HepG2 (cell line): ENCODE data around the gene SLC25A11. TPM values are rescaled to one million over a fixed set of nuclear protein-coding genes. Genes with fewer than 3 reads are reported as not detected.

Source experiments
- ATAC-seq: fragments of 200-7000 bp; cut with Tn5 transposase; 3 replicates; pipeline ENCODE4 v1.9.1; 2020; ENCODE audit warnings: mild to moderate bottlenecking, moderate library complexity
- BruUV-seq: library from RNA; stranded (reverse); fragments of 400-500 nt; replicated peaks from 2 replicates; lab custom pipeline; 2021; lab: Mats Ljungman, UMichigan
- CTCF ChIA-PET: fragments of 300-600 bp; formaldehyde crosslinking; extraction: SDS; loops from one replicate; lab custom pipeline; 2021; ENCODE audit warnings: low total read pairs, inconsistent platforms, low intra/inter-chr PET ratio; lab: Yijun Ruan, JAX
- POLR2A ChIA-PET: fragments of 350-600 bp; sonication (Branson Sonifier 250); formaldehyde crosslinking; loops from one replicate; lab custom pipeline; 2020; ENCODE audit warnings: antibody characterized with exemption, inconsistent platforms; lab: Yijun Ruan, JAX
- DNase-seq: peaks from one replicate; pipeline ENCODE4 v3.0.0-alpha.2; 2015; ENCODE audit warnings: low spot score
- FAIRE-seq: peaks from 3 replicates; lab custom pipeline; 2011; peaks lifted over from hg19 to GRCh38; lab: Jason Lieb, UNC
- H2AFZ ChIP-seq: one replicate; pipeline ENCODE4 v1.6.1; 2011; ENCODE audit warnings: low read length, inconsistent platforms
- H3K27ac ChIP-seq: fragments of 300-600 bp; 3 replicates; pipeline ENCODE4 v1.8.0; 2011; ENCODE audit warnings: mixed run types, mild to moderate bottlenecking, mixed read lengths, low read length, inconsistent platforms; ENCODE audit not compliant: insufficient read depth; ENCODE audit errors: extremely low read length
- H3K27me3 ChIP-seq, 2 experiments: fragments of 200-600 bp in 1 of 2; 2 replicates in 1 of 2; 3 replicates in 1 of 2; pipeline versions ENCODE4 v1.6.0 to v1.8.0; 2011; ENCODE audit warnings: low read length in 2 of 2, mild to moderate bottlenecking in 2 of 2, moderate library complexity in 2 of 2, inconsistent platforms in 1 of 2; ENCODE audit not compliant: insufficient read depth in 2 of 2, control insufficient read depth in 1 of 2
- H3K36me3 ChIP-seq, 2 experiments: fragments of 200-600 bp in 1 of 2; replicated peaks in 1 of 2; 2 replicates in 1 of 2; 3 replicates in 1 of 2; pipeline versions ENCODE4 v1.5.1 to v1.8.0; 2011; ENCODE audit warnings: low read length in 2 of 2, inconsistent platforms in 1 of 2; ENCODE audit not compliant: insufficient read depth in 2 of 2, control insufficient read depth in 1 of 2
- H3K4me1 ChIP-seq: 2 replicates; pipeline ENCODE4 v1.5.1; 2012; ENCODE audit warnings: low read length, inconsistent platforms; ENCODE audit not compliant: insufficient read depth
- H3K4me2 ChIP-seq: 2 replicates; pipeline ENCODE4 v1.6.0; 2011; ENCODE audit warnings: low read depth, low read length, inconsistent platforms
- H3K4me3 ChIP-seq, 3 experiments: fragments of 200-600 bp in 1 of 3; sonication (generic), shearing (Covaris generic) in 1 of 3; replicated peaks in 1 of 3; 2 replicates each; pipeline ENCODE4 v1.5.1; 2011 to 2016; ENCODE audit warnings: low read length in 3 of 3, inconsistent platforms in 2 of 3, low read depth in 2 of 3, mild to moderate bottlenecking in 2 of 3, control low read depth in 1 of 3, mixed read lengths in 1 of 3; ENCODE audit not compliant: insufficient read depth in 1 of 3
- H3K79me2 ChIP-seq: one replicate; pipeline ENCODE4 v1.6.1; 2011; ENCODE audit warnings: low read length, inconsistent platforms; ENCODE audit not compliant: insufficient read depth
- H3K9ac ChIP-seq: 2 replicates; pipeline ENCODE4 v1.6.0; 2011; ENCODE audit warnings: mild to moderate bottlenecking, low read depth, low read length, inconsistent platforms; ENCODE audit not compliant: insufficient read depth
- H3K9me3 ChIP-seq: 2 replicates; pipeline ENCODE4 v1.5.1; 2012; ENCODE audit warnings: mild to moderate bottlenecking, low read length
- H4K20me1 ChIP-seq: 2 replicates; pipeline ENCODE4 v1.6.0; 2011; ENCODE audit warnings: inconsistent platforms, mild to moderate bottlenecking, low read length, moderate library complexity; ENCODE audit not compliant: insufficient read depth
- BCL6 ChIP-seq: IDR thresholded peaks from 2 replicates; pipeline ENCODE4 v1.6.1; 2016; ENCODE audit warnings: missing genetic modification reagents, missing compliant biosample characterization
- CEBPB ChIP-seq: IDR thresholded peaks from 2 replicates; pipeline ENCODE4 v1.6.1; 2011; ENCODE audit warnings: low read depth, low read length, improper control_type of control experiment, borderline replicate concordance
- FIP1L1 ChIP-seq: fragments of 200-400 bp; formaldehyde crosslinking; IDR thresholded peaks from 2 replicates; pipeline ENCODE4 v1.6.1; 2018; ENCODE audit warnings: low read depth, mild to moderate bottlenecking, low read length, moderate library complexity, borderline replicate concordance; ENCODE audit not compliant: insufficient read depth
- ISL2 ChIP-seq: sonication (generic); formaldehyde crosslinking; IDR thresholded peaks from 2 replicates; pipeline ENCODE4 v1.5.0; 2020; ENCODE audit warnings: missing genetic modification reagents
- JUND ChIP-seq: sonication (generic); formaldehyde crosslinking; IDR thresholded peaks from 2 replicates; pipeline ENCODE4 v1.8.0; 2022; ENCODE audit warnings: mild to moderate bottlenecking, missing genetic modification reagents
- KDM3A ChIP-seq: IDR thresholded peaks from 2 replicates; pipeline ENCODE4 v1.6.1; 2018; ENCODE audit warnings: low read depth, missing compliant biosample characterization
- PLRG1 ChIP-seq: fragments of 450-650 bp; conservative IDR thresholded peaks from 2 replicates; pipeline ENCODE4 v1.6.1; 2016
- RFXAP ChIP-seq: sonication (generic); formaldehyde crosslinking; IDR thresholded peaks from 2 replicates; pipeline ENCODE4 v1.4.0; 2020; ENCODE audit warnings: missing genetic modification reagents, borderline replicate concordance
- SAP130 ChIP-seq: IDR thresholded peaks from 2 replicates; pipeline ENCODE4 v1.6.1; 2016; ENCODE audit warnings: low read depth
- SMAD9 ChIP-seq: sonication (generic); formaldehyde crosslinking; IDR thresholded peaks from 2 replicates; pipeline ENCODE4 v1.5.1; 2020; ENCODE audit warnings: mild to moderate bottlenecking, missing genetic modification reagents
- TBX2 ChIP-seq: sonication (generic); formaldehyde crosslinking; IDR thresholded peaks from 2 replicates; pipeline ENCODE4 v1.5.0; 2020; ENCODE audit warnings: missing genetic modification reagents, mild to moderate bottlenecking, borderline replicate concordance
- ZFP82 ChIP-seq: sonication (generic); formaldehyde crosslinking; IDR thresholded peaks from 2 replicates; pipeline ENCODE4 v1.5.1; 2020; ENCODE audit warnings: mild to moderate bottlenecking, missing genetic modification reagents, borderline replicate concordance
- ZNF337 ChIP-seq: sonication (generic); formaldehyde crosslinking; IDR thresholded peaks from 2 replicates; pipeline ENCODE4 v1.5.1; 2020; ENCODE audit warnings: missing genetic modification reagents, low read depth, mild to moderate bottlenecking, borderline replicate concordance
- ZNF576 ChIP-seq: sonication (generic); formaldehyde crosslinking; IDR thresholded peaks from 2 replicates; pipeline ENCODE4 v1.4.0; 2020; ENCODE audit warnings: mild to moderate bottlenecking, missing genetic modification reagents
- ZNF709 ChIP-seq: sonication (generic); formaldehyde crosslinking; IDR thresholded peaks from 2 replicates; pipeline ENCODE4 v1.5.0; 2020; ENCODE audit warnings: mild to moderate bottlenecking, missing genetic modification reagents
- ZNF740 ChIP-seq: sonication (generic); formaldehyde crosslinking; IDR thresholded peaks from 2 replicates; pipeline ENCODE4 v1.4.0; 2020; ENCODE audit warnings: missing genetic modification reagents
- WGBS: methylation state at CpG from one replicate; pipeline ENCODE4 v1.1.6; 2017; ENCODE audit warnings: low lambda C conversion rate; 5-methylcytosine and 5-hydroxymethylcytosine counted together
- in situ Hi-C: cut with HindIII; loops from 2 replicates; pipeline ENCODE4 v1.10.0; 2017; ENCODE audit warnings: low pct_unique_long_range_greater_than_20kb; ENCODE audit not compliant: extremely low pct_ligation_motif_present
- intact Hi-C: fragments of 100-400 bp; cut with micrococcal nuclease; formaldehyde crosslinking; loops from one replicate; pipeline ENCODE4 v1.10.0; 2022; ENCODE audit not compliant: unreplicated experiment
- polyA plus RNA-seq, 8 experiments: library from polyadenylated mRNA; depleted of rRNA in 3 of 8; stranded (reverse) in 7 of 8; unstranded in 1 of 8; fragments of >200 nt; fragmentation: Illumina TruSeq in 4 of 8; extraction: Trizol in 4 of 8; gene quantifications; 2 replicates each; pipeline versions ENCODE4 v1.2.1 to v1.2.3, GENCODE V29; 2011 to 2016; ENCODE audit warnings: low read depth in 4 of 8, missing spikeins in 1 of 8, mixed read lengths in 1 of 8; ENCODE audit not compliant: insufficient read depth in 1 of 8
- total RNA-seq, 5 experiments: library from RNA; depleted of rRNA; stranded (reverse); fragments of >200 nt; fragmentation: Illumina TruSeq; extraction: Trizol; gene quantifications; 2 replicates each; pipeline ENCODE4 v1.2.3, GENCODE V29; 2016; ENCODE audit warnings: low read depth in 1 of 5

Gene SLC25A11
- total and polyA plus RNA-seq, 2 of the 13 experiments (the other 11 are each of a cell fraction or from before 2014, with no cell fraction given), result 35.4 to 47.2 TPM

GRCh38 chr17:4897198-4897687 lies 42.6 kb downstream of the SLC25A11 start:
- WGBS, result 94% methylated on average over 10 of the region's 10 CpGs
- Histone ChIP-seq H3K27ac (no peak overlapping the region), H3K27me3 (no peaks in the 10 kb centered on the region), H4K20me1 (no peaks in the 10 kb centered on the region), H3K4me2 (no peak overlapping the region), H3K36me3 (peaks cover 26 to 50% of the 10 kb centered on the region in 2 experiments; a peak in 4 of 5 replicates), H3K79me2 (no peaks in the 10 kb centered on the region), H3K4me3 (no peak overlapping the region), H3K9ac (no peak overlapping the region), H2AFZ (no peak overlapping the region), H3K9me3 (no peaks in the 10 kb centered on the region), H3K4me1 (no peaks in the 10 kb centered on the region)
- no peak for DNase-seq
- no TSS peak for BruUV-seq
- ATAC-seq, result no peak
- CTCF ChIA-PET, result no interaction called here
- POLR2A ChIA-PET, result no interaction called here
- in situ Hi-C loops (loop anchor here (10.0 kb wide), 1 partner anchor 342 kb away; the partner anchor contains the start of gene MYBBP1A), intact Hi-C loops (no loop called here)
- no peak for FAIRE-seq
- TF ChIP-seq SMAD9 (CRISPR knock-in tag) (no peak), ZNF576 (CRISPR knock-in tag) (no peak), CEBPB (no peak)

- Histone ChIP-seq H3K9ac (no peak overlapping the region), H3K79me2 (no peaks in the 10 kb centered on the region), H3K4me2 (no peak overlapping the region), H2AFZ (no peak overlapping the region), H3K27me3 (no peaks in the 10 kb centered on the region), H4K20me1 (no peaks in the 10 kb centered on the region), H3K9me3 (no peaks in the 10 kb centered on the region), H3K36me3 (peaks cover 29 to 54% of the 10 kb centered on the region in 2 experiments; a peak in 4 of 5 replicates), H3K4me3 (no peak overlapping the region), H3K27ac (no peak overlapping the region), H3K4me1 (no peaks in the 10 kb centered on the region)
- no TSS peak for BruUV-seq
- 98% methylated on average over 23 of the region's 27 CpGs for WGBS
- DNase-seq (no peak), FAIRE-seq (no peak), ATAC-seq (no peak; the same call in 2 of the 3 replicates)
- intact Hi-C loops, result no loop called here
- POLR2A ChIA-PET, result no interaction called here
- CTCF ChIA-PET, result no interaction called here
- in situ Hi-C loops, result loop anchor here (10.0 kb wide), 1 partner anchor 342 kb away; the partner anchor contains the start of gene MYBBP1A
- TF ChIP-seq ZNF337 (CRISPR knock-in tag) (no peak), ISL2 (no peak), FIP1L1 (no peak), BCL6 (no peak), JUND (CRISPR knock-in tag) (no peak), TBX2 (CRISPR knock-in tag) (no peak), SAP130 (CRISPR knock-in tag) (no peak), ZNF740 (no peak), RFXAP (no peak), ZNF709 (CRISPR knock-in tag) (no peak), ZFP82 (CRISPR knock-in tag) (no peak), KDM3A (no peak), PLRG1 (no peak)
These were observed 43.3 kb downstream of the SLC25A11 start for GRCh38 chr17:4896332-4897197.
